ENCODE measurements around the gene RTP2.
A peak's percentile ranks its signal among the peaks of the same experiment; 100 is the strongest.

The RTP2 gene

GRCh38 chr3:187737368-187738070 is 35.2 kb upstream of the RTP2 start:
- DNase-seq (ENCODE audit: low read depth) = no peak
- TF ChIP-seq, protein P1, sequence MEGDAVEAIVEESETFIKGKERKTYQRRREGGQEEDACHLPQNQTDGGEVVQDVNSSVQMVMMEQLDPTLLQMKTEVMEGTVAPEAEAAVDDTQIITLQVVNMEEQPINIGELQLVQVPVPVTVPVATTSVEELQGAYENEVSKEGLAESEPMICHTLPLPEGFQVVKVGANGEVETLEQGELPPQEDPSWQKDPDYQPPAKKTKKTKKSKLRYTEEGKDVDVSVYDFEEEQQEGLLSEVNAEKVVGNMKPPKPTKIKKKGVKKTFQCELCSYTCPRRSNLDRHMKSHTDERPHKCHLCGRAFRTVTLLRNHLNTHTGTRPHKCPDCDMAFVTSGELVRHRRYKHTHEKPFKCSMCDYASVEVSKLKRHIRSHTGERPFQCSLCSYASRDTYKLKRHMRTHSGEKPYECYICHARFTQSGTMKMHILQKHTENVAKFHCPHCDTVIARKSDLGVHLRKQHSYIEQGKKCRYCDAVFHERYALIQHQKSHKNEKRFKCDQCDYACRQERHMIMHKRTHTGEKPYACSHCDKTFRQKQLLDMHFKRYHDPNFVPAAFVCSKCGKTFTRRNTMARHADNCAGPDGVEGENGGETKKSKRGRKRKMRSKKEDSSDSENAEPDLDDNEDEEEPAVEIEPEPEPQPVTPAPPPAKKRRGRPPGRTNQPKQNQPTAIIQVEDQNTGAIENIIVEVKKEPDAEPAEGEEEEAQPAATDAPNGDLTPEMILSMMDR (IDR thresholded peaks at IDR 0.05; ENCODE audit: low read depth, low read length, missing control alignments) = no peak
- peak overlapping the region; percentile 16; the same call in 1 of the 2 replicates for H3K4me3 ChIP-seq (ENCODE audit: low read depth, low read length)

DNA sequence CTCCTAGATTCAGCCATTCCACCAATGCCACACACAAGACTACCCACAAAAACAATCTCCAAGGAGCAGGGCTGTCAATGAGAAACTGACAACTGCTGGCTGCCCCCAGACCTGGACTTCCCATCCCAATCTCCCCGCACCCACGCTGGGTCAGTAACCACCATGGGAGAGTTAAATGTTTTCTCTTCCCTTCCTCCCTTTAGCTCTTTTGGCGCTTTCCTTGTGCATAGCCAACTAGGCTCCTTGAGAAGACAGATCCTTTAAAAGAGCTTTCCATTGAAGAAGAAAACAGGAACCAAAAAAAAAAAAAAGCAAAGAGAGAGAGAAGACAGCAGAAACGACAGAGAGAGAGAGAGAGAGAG is 34.6 kb upstream of the RTP2 start:
- TF ChIP-seq, protein P1 (IDR thresholded peaks at IDR 0.05; ENCODE audit: low read depth, low read length, missing control alignments) = no peak
- no peak for DNase-seq (ENCODE audit: low read depth)
- no peak overlapping the region for H3K4me3 ChIP-seq (ENCODE audit: low read depth, low read length)

DNA sequence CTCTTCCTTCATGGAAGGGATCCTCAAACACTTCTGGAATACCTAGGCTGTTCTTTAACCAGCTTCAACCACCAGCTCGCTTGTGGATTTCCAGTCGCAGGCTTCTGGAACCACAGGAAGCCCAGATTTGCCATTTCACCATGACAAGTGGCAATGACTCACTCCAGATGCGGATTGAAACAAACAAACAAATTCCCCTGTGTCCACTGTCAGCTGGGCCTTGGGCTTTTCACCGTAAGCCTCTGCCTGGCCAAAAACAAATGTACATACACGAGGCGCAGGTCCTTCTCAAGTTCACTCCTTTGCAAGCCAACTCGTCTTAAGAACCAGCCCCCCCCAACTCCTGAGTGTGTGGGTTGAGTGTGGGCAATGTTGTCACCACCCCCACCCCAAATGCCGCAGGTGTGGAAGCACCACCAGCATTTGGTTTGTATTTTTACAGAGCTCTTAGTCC is 34.1 kb upstream of the RTP2 start:
- no peak overlapping the region for H3K4me3 ChIP-seq (ENCODE audit: low read depth, low read length)
- TF ChIP-seq, protein P1 (IDR thresholded peaks at IDR 0.05; ENCODE audit: low read depth, low read length, missing control alignments) = no peak
- DNase-seq (ENCODE audit: low read depth) = no peak

DNA sequence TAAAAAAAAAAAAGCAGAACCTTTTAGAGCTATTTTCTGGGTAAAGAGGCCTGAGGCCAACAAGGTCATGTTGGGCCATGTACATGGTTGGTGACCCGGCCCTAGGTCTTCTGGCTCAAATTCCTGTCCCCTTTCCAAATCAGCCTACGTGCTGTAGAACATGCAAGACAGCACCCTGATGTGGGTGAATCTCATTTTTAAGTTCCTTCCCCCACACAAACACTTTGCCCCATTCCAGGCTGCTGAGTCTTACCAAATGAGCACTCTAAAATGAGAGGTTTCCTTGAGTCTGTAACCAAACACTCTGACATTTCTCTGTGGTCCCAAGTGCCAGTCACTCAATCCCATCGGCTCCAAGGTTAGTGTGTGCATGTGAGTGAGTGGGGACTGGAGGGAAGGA is 33.5 kb upstream of the RTP2 start:
- no peak for DNase-seq (ENCODE audit: low read depth)
- H3K4me3 ChIP-seq (ENCODE audit: low read depth, low read length) = no peak overlapping the region
- TF ChIP-seq, protein P1 (IDR thresholded peaks at IDR 0.05; ENCODE audit: low read depth, low read length, missing control alignments) = no peak

GRCh38 chr3:187735383-187735782 is 33.0 kb upstream of the RTP2 start:
- TF ChIP-seq, protein P1 (IDR thresholded peaks at IDR 0.05; ENCODE audit: low read depth, low read length, missing control alignments) = no peak
- no peak for DNase-seq (ENCODE audit: low read depth)
- H3K4me3 ChIP-seq (ENCODE audit: low read depth, low read length) = no peak overlapping the region

DNA sequence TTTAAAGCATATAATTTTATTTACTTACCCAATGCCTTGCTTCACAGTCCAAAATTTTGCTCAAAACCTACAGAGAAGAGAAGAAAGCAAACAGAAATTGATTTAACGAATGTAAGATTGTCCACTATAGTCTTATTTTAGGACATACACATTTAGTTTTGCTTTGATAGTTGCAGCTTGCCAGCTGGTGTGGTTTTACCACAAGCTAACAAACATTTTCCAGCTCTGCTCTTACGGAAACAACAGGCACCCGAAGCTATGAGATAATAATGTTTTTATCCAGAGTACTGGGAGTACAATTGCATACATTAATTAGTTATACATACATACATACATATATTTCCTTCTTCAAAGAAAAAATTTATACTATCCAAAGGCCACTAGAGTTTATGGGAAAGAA is 32.5 kb upstream of the RTP2 start:
- TF ChIP-seq, protein P1 (IDR thresholded peaks at IDR 0.05; ENCODE audit: low read depth, low read length, missing control alignments) = no peak
- H3K4me3 ChIP-seq (ENCODE audit: low read depth, low read length) = no peak overlapping the region

DNA sequence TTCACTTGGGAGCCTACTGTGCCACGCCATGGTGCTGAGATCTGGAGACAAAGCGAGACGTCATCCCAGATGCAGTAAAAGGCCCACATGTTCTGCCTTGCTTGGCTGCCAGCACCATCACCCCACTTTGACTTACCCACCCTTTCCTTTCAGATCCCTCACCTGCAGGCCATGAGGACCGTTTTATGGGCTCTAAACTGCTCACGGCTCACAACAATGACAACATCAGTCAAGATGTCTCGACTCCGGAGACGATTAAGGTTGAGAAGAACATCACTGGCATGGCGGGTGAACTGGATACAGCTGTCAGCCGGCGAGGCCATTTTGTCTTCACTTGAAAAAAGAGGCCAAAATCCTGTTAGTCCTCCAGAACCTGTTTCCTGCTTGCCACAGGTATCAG is 31.0 kb upstream of the RTP2 start:
- H3K4me3 ChIP-seq (ENCODE audit: low read depth, low read length) = no peak overlapping the region
- TF ChIP-seq, protein P1 (IDR thresholded peaks at IDR 0.05; ENCODE audit: low read depth, low read length, missing control alignments) = no peak
- no peak for DNase-seq (ENCODE audit: low read depth)

More for the DNA sequence above, 32.5 kb upstream of the RTP2 start:
- DNase-seq (ENCODE audit: low read depth) = no peak

Measured in GM12864 (cell line).